ENCODE measurements around the gene FAM234B. TPM values are rescaled to one million over a fixed set of nuclear protein-coding genes. Genes with fewer than 3 reads are reported as not detected.

Gene FAM234B
- total RNA-seq, 1 experiment from 2014 or later = 5.6 TPM

GRCh38 chr12:13060581-13060980 is 16.4 kb downstream of the FAM234B start:
- no peak overlapping the region for H3K9ac ChIP-seq (ENCODE audit: low read length)
- no peak for DNase-seq
- H3K4me3 ChIP-seq (ENCODE audit: low read length) = no peak overlapping the region
- H3K36me3 ChIP-seq (ENCODE audit: insufficient read depth, low read length) = no peaks in the 10 kb centered on the region
- H3K4me1 ChIP-seq (ENCODE audit: low read length) = no peaks in the 10 kb centered on the region
- no peaks in the 10 kb centered on the region for H3K9me2 ChIP-seq (replicated peaks; ENCODE audit: insufficient read depth, low read length)
- H3K79me2 ChIP-seq (ENCODE audit: low read length) = no peaks in the 10 kb centered on the region
- H3K27me3 ChIP-seq (ENCODE audit: low read length) = no peaks in the 10 kb centered on the region
- H3K4me2 ChIP-seq (ENCODE audit: low read depth, low read length, poor library complexity, severe bottlenecking) = no peak overlapping the region
- H4K20me1 ChIP-seq (ENCODE audit: insufficient read depth, low read depth, low read length) = no peaks in the 10 kb centered on the region
- no peaks in the 10 kb centered on the region for H3K9me3 ChIP-seq (ENCODE audit: low read length)
- no peak overlapping the region for H2AFZ ChIP-seq (ENCODE audit: low read length)
- H3K27ac ChIP-seq (ENCODE audit: low read length) = no peak overlapping the region

GRCh38 chr12:13061377-13061776 is 17.2 kb downstream of the FAM234B start:
- Histone ChIP-seq H3K9me2 (replicated peaks; ENCODE audit: insufficient read depth, low read length) (no peaks in the 10 kb centered on the region), H3K9me3 (ENCODE audit: low read length) (no peaks in the 10 kb centered on the region), H3K27ac (ENCODE audit: low read length) (no peak overlapping the region), H2AFZ (ENCODE audit: low read length) (no peak overlapping the region), H3K9ac (ENCODE audit: low read length) (no peak overlapping the region), H3K79me2 (ENCODE audit: low read length) (no peaks in the 10 kb centered on the region), H3K4me1 (ENCODE audit: low read length) (no peaks in the 10 kb centered on the region), H3K4me3 (ENCODE audit: low read length) (no peak overlapping the region), H3K27me3 (ENCODE audit: low read length) (no peaks in the 10 kb centered on the region), H4K20me1 (ENCODE audit: insufficient read depth, low read depth, low read length) (no peaks in the 10 kb centered on the region), H3K4me2 (ENCODE audit: low read depth, low read length, poor library complexity, severe bottlenecking) (no peak overlapping the region), H3K36me3 (ENCODE audit: insufficient read depth, low read length) (no peaks in the 10 kb centered on the region)
- DNase-seq = no peak

- no peak overlapping the region for H2AFZ ChIP-seq (ENCODE audit: low read length)
- DNase-seq = no peak
- H3K4me1 ChIP-seq (ENCODE audit: low read length) = no peaks in the 10 kb centered on the region
- H3K4me3 ChIP-seq (ENCODE audit: low read length) = no peak overlapping the region
- H3K36me3 ChIP-seq (ENCODE audit: insufficient read depth, low read length) = no peaks in the 10 kb centered on the region
- H3K79me2 ChIP-seq (ENCODE audit: low read length) = no peaks in the 10 kb centered on the region
- no peak overlapping the region for H3K27ac ChIP-seq (ENCODE audit: low read length)
- H3K4me2 ChIP-seq (ENCODE audit: low read depth, low read length, poor library complexity, severe bottlenecking) = no peak overlapping the region
- H3K9me2 ChIP-seq (replicated peaks; ENCODE audit: insufficient read depth, low read length) = no peaks in the 10 kb centered on the region
- no peaks in the 10 kb centered on the region for H4K20me1 ChIP-seq (ENCODE audit: insufficient read depth, low read depth, low read length)
- no peaks in the 10 kb centered on the region for H3K9me3 ChIP-seq (ENCODE audit: low read length)
- H3K27me3 ChIP-seq (ENCODE audit: low read length) = no peaks in the 10 kb centered on the region
- H3K9ac ChIP-seq (ENCODE audit: low read length) = no peak overlapping the region
Measured at GRCh38 chr12:13062669-13063068, 18.5 kb downstream of the FAM234B start.

- no peaks in the 10 kb centered on the region for H3K9me2 ChIP-seq (replicated peaks; ENCODE audit: insufficient read depth, low read length)
- H3K79me2 ChIP-seq (ENCODE audit: low read length) = no peaks in the 10 kb centered on the region
- H3K36me3 ChIP-seq (ENCODE audit: insufficient read depth, low read length) = no peaks in the 10 kb centered on the region
- H2AFZ ChIP-seq (ENCODE audit: low read length) = no peak overlapping the region
- no peak overlapping the region for H3K9ac ChIP-seq (ENCODE audit: low read length)
- H3K4me3 ChIP-seq (ENCODE audit: low read length) = no peak overlapping the region
- no peaks in the 10 kb centered on the region for H3K4me1 ChIP-seq (ENCODE audit: low read length)
- no peaks in the 10 kb centered on the region for H3K27me3 ChIP-seq (ENCODE audit: low read length)
- H3K9me3 ChIP-seq (ENCODE audit: low read length) = no peaks in the 10 kb centered on the region
- H4K20me1 ChIP-seq (ENCODE audit: insufficient read depth, low read depth, low read length) = no peaks in the 10 kb centered on the region
- DNase-seq = no peak
- no peak overlapping the region for H3K4me2 ChIP-seq (ENCODE audit: low read depth, low read length, poor library complexity, severe bottlenecking)
- no peak overlapping the region for H3K27ac ChIP-seq (ENCODE audit: low read length)
Measured at GRCh38 chr12:13066014-13066413, 21.8 kb downstream of the FAM234B start.

- no peak overlapping the region for H2AFZ ChIP-seq (ENCODE audit: low read length)
- H3K27me3 ChIP-seq (ENCODE audit: low read length) = no peaks in the 10 kb centered on the region
- no peak overlapping the region for H3K27ac ChIP-seq (ENCODE audit: low read length)
- no peak overlapping the region for H3K9ac ChIP-seq (ENCODE audit: low read length)
- DNase-seq = no peak
- H3K4me3 ChIP-seq (ENCODE audit: low read length) = no peak overlapping the region
- no peaks in the 10 kb centered on the region for H3K4me1 ChIP-seq (ENCODE audit: low read length)
- H4K20me1 ChIP-seq (ENCODE audit: insufficient read depth, low read depth, low read length) = no peaks in the 10 kb centered on the region
- H3K9me3 ChIP-seq (ENCODE audit: low read length) = no peaks in the 10 kb centered on the region
- no peaks in the 10 kb centered on the region for H3K79me2 ChIP-seq (ENCODE audit: low read length)
- H3K9me2 ChIP-seq (replicated peaks; ENCODE audit: insufficient read depth, low read length) = no peaks in the 10 kb centered on the region
- no peak overlapping the region for H3K4me2 ChIP-seq (ENCODE audit: low read depth, low read length, poor library complexity, severe bottlenecking)
- no peaks in the 10 kb centered on the region for H3K36me3 ChIP-seq (ENCODE audit: insufficient read depth, low read length)
Measured at GRCh38 chr12:13066459-13066858, 22.3 kb downstream of the FAM234B start.

GRCh38 chr12:13067322-13067721 is 23.1 kb downstream of the FAM234B start:
- Histone ChIP-seq H3K27me3 (ENCODE audit: low read length) (no peaks in the 10 kb centered on the region), H3K27ac (ENCODE audit: low read length) (no peak overlapping the region), H2AFZ (ENCODE audit: low read length) (no peak overlapping the region), H3K79me2 (ENCODE audit: low read length) (no peaks in the 10 kb centered on the region), H4K20me1 (ENCODE audit: insufficient read depth, low read depth, low read length) (no peaks in the 10 kb centered on the region), H3K4me3 (ENCODE audit: low read length) (no peak overlapping the region), H3K4me1 (ENCODE audit: low read length) (no peaks in the 10 kb centered on the region), H3K4me2 (ENCODE audit: low read depth, low read length, poor library complexity, severe bottlenecking) (no peak overlapping the region), H3K9me2 (replicated peaks; ENCODE audit: insufficient read depth, low read length) (no peaks in the 10 kb centered on the region), H3K9me3 (ENCODE audit: low read length) (no peaks in the 10 kb centered on the region), H3K36me3 (ENCODE audit: insufficient read depth, low read length) (no peaks in the 10 kb centered on the region), H3K9ac (ENCODE audit: low read length) (no peak overlapping the region)
- no peak for DNase-seq

- Histone ChIP-seq H3K27ac (ENCODE audit: low read length) (no peak overlapping the region), H3K9me3 (ENCODE audit: low read length) (no peaks in the 10 kb centered on the region), H3K27me3 (ENCODE audit: low read length) (no peaks in the 10 kb centered on the region), H3K79me2 (ENCODE audit: low read length) (no peaks in the 10 kb centered on the region), H3K9me2 (replicated peaks; ENCODE audit: insufficient read depth, low read length) (no peaks in the 10 kb centered on the region), H3K4me3 (ENCODE audit: low read length) (no peak overlapping the region), H3K36me3 (ENCODE audit: insufficient read depth, low read length) (no peaks in the 10 kb centered on the region), H4K20me1 (ENCODE audit: insufficient read depth, low read depth, low read length) (no peaks in the 10 kb centered on the region), H3K4me1 (ENCODE audit: low read length) (no peaks in the 10 kb centered on the region), H3K4me2 (ENCODE audit: low read depth, low read length, poor library complexity, severe bottlenecking) (no peak overlapping the region), H3K9ac (ENCODE audit: low read length) (no peak overlapping the region), H2AFZ (ENCODE audit: low read length) (no peak overlapping the region)
- DNase-seq = no peak
Measured at GRCh38 chr12:13069380-13069779, 25.2 kb downstream of the FAM234B start.

GRCh38 chr12:13071305-13072280 is 27.4 kb downstream of the FAM234B start:
- Histone ChIP-seq H3K79me2 (ENCODE audit: low read length) (no peaks in the 10 kb centered on the region), H3K9me2 (replicated peaks; ENCODE audit: insufficient read depth, low read length) (no peaks in the 10 kb centered on the region), H3K27ac (ENCODE audit: low read length) (no peak overlapping the region), H3K36me3 (ENCODE audit: insufficient read depth, low read length) (no peaks in the 10 kb centered on the region), H2AFZ (ENCODE audit: low read length) (no peak overlapping the region), H3K27me3 (ENCODE audit: low read length) (no peaks in the 10 kb centered on the region), H3K4me2 (ENCODE audit: low read depth, low read length, poor library complexity, severe bottlenecking) (no peak overlapping the region), H3K9ac (ENCODE audit: low read length) (no peak overlapping the region), H3K4me1 (ENCODE audit: low read length) (no peaks in the 10 kb centered on the region), H3K4me3 (ENCODE audit: low read length) (no peak overlapping the region), H3K9me3 (ENCODE audit: low read length) (no peaks in the 10 kb centered on the region), H4K20me1 (ENCODE audit: insufficient read depth, low read depth, low read length) (no peaks in the 10 kb centered on the region)
- DNase-seq = no peak
